ENCODE data around the gene DTHD1.

The DTHD1 gene

DNA sequence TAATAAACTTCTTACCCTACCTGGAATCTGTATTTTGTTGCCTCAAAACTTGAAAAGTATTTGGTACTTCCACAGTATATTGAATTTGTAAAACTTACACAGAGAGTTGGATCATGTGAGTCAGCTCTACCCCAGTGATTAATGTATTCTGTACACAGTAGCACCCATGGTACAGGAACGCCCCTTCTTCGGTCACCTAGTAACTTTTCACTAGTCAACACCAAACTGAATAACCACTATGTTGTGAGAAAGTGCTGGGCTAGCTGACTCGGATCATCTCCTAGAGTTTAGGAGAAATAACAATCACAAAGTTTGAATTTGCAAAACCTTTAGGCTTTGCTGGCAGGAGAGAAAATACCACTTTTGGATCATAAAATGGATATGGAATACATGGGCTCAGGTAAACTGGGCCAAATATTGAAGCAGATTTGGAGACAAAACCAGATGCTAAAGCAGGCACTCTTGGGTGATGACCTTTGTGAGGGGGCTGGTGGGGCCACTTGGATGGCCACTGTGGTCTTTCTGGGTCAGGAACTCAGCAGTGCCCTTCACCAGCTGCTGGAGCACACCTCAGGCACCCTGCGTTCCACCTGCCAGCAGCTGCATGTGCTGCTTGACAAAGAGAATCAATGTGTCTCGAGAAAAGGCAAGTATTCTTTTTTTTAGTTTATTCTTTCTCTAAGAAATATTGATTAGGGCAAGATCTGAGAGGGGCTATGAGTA lies at the start of gene DTHD1:
Gene DTHD1, plus strand, starts transcription at position 233 of the 723 bp plus-strand sequence. Its CDS starts 143 bp downstream, at position 376.
- no peak for TF ChIP-seq JUND (IDR thresholded peaks at IDR 0.05; ENCODE audit: low read depth)
- DNase-seq (ENCODE audit: low read depth in 1 of 2, low spot score in 1 of 2): no peak
- in situ Hi-C loops (cut with HindIII; ENCODE audit: low pct_unique_long_range_greater_than_20kb, low sequenced_read_pairs): no loop called here

DNA sequence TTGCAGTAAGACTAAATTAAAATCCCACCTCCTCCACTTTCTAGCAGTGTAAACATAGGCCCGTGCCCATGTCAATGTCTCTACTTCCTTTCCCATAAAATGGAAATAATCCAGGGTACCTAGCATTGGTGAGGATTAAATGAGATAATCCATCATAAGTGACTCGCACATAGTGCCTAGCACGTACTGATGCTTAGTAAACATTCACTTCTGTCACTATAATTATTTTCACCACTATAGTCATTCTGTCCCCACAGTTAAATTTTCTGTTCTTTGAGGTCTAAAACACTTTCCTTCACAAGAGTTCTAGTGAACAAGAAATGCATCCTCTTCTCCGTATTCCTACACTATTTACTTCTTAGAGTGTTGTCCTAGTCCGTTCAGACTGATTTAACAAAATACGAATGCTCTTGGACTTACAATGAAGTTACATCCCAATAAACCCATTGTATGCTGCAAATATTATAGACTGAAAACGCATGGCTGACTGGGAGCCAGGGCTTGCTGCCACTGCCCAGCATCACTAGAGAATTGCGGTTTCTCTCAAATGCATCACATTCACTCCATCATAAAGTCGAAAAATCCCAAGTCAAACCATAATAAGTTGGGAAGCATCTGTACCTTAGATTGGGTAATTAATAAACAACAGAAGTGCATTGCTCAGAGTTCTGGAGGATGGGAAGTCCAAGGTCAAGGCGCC lies 47.7 kb upstream of the DTHD1 start:
- TF ChIP-seq JUND (IDR thresholded peaks at IDR 0.05; ENCODE audit: low read depth): no peak
- in situ Hi-C loops (cut with HindIII; ENCODE audit: low pct_unique_long_range_greater_than_20kb, low sequenced_read_pairs): no loop called here
- DNase-seq (ENCODE audit: low read depth in 1 of 2, low spot score in 1 of 2): no peak

DNA sequence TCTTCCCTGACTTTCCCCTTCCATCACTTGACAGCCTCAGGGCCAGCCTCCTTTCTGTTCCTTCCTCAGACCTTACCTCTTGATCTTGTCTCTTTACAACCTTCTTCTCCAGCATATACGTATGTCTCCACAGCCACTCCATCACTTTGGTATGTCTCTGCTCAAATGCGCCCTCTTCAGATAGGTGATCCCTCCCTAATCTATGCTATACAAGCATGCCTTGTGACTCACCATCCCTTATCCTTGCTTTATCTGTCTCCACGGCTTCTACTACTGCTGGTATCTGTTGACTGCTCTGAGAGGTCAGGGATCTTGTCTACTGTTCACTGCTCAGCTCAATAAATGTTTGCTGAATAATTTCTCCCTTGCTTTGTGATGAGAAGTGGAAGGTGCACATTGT lies 46.1 kb upstream of the DTHD1 start:
- no peak for DNase-seq (ENCODE audit: low read depth in 1 of 2, low spot score in 1 of 2)
- in situ Hi-C loops (cut with HindIII; ENCODE audit: low pct_unique_long_range_greater_than_20kb, low sequenced_read_pairs): no loop called here
- TF ChIP-seq JUND (IDR thresholded peaks at IDR 0.05; ENCODE audit: low read depth): no peak

DNA sequence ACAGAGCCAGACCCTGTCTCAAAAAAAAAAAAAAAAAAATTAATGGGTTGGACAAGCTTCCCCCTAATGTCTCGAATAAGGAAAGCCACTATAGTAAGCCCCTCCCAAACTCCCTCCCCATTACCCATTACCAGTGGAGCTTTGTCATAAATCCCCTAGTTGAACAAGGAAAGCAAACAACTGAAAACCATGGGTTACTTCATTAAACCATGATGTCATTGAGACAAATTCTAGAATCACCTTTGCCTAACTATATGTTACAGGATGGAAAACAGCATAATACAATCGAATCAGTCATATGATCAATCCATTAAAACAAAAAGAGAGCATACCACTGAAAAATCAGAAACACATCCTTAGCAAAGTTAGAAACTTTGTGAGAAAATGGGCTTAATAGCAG lies 45.3 kb upstream of the DTHD1 start:
- DNase-seq (ENCODE audit: low read depth in 1 of 2, low spot score in 1 of 2): no peak
- in situ Hi-C loops (cut with HindIII; ENCODE audit: low pct_unique_long_range_greater_than_20kb, low sequenced_read_pairs): no loop called here
- TF ChIP-seq JUND (IDR thresholded peaks at IDR 0.05; ENCODE audit: low read depth): no peak

DNA sequence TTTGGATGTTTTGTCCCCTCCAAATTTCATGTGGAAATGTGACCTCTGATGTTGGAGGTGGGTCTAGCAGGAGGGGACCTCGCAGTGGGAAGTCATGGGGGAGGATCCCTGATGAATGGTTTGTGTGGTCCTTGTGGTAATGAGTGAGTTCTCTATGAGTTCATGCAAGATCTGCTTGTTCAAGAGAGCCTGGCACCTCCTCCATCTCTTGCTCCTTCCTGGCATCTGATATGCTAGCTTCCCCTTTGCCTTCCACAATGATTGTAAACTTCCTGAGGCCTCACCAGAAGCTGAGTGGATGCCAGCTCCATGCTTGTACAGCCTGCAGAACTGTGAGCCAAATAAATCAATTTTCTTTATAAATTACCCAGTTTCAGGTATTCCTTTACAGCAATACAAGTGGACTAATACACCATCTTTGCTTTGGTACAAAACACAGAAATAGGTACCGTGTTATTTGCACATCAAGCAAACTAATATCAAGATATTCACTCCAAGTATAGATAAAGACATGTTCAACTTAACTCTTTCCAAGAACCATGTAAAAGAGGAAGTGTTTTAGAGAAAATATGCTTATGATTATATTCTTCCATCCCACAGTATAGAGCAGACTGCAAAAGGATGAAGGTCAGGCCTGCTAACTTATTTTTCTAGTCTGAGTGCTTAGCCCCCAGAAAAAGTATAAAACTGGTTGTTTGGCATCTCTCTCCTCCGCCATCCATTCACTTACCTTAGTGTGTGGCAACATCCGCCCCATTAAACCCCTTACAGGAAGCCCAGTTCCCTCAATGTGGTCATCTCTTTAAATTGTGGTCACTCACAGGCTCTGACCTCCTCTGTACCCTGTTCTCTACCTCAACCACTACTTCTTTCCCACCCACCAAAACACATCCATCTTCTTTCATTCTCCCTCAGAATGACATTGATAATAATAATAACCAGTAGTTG lies 43.8 kb upstream of the DTHD1 start:
- DNase-seq (ENCODE audit: low read depth in 1 of 2, low spot score in 1 of 2): no peak
- in situ Hi-C loops (cut with HindIII; ENCODE audit: low pct_unique_long_range_greater_than_20kb, low sequenced_read_pairs): no loop called here
- no peak for TF ChIP-seq JUND (IDR thresholded peaks at IDR 0.05; ENCODE audit: low read depth)

DNA sequence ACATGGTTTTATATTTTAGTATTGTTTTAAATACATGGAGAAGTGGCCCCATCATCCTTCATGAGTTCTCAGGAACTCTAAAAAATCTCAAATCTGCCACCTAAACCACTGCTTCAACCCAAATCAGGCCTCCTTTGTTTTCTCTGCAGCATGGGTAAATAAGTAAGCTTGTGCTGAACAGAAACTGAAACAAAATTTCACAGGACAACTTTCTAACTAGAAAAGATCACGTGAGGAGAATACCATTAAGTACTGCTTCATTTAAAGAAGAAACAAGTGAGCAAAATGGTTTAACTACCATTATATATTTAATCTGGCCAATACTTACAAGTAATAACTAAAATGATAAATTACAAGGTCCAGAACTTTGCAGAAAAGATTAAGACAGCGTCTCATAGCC lies 39.6 kb upstream of the DTHD1 start:
- in situ Hi-C loops (cut with HindIII; ENCODE audit: low pct_unique_long_range_greater_than_20kb, low sequenced_read_pairs): no loop called here
- DNase-seq (ENCODE audit: low read depth in 1 of 2, low spot score in 1 of 2): peak in 1 of 2 experiments; percentile 26

DNA sequence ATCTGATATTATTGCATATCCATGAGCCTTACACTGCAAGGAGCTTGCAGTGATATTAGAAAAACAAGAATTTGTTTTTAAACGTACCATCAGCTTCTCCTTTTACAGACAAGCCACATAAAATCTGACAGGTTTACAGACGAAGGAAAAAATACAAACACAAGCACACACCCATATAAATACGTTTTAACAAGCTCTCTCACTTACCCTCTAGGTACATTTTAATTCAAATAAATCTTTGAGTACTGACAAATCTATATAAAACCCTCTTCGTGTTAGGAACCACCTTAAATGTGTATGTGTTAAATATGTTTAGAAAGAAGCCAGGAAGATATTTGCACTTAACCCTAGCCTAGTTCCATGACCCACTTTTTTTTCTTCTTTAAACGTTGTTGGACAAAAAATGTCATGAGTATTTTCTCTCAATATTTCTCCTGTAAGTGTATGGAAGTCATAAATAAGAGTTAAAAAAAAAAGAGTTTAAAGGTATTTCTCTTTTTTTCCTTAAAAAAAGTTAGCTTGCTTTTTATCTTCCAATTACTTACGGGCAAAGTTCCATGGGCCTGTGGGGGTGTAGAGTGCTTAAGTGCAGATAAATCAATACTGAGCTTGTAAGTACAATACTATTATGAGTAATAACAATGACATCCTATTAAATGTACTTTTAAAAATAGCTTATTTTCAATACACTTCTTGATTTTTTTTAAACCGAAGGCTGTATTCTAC lies 38.6 kb upstream of the DTHD1 start:
- TF ChIP-seq JUND (IDR thresholded peaks at IDR 0.05; ENCODE audit: low read depth): no peak
- no peak for DNase-seq (ENCODE audit: low read depth in 1 of 2, low spot score in 1 of 2)
- in situ Hi-C loops (cut with HindIII; ENCODE audit: low pct_unique_long_range_greater_than_20kb, low sequenced_read_pairs): no loop called here

More for the DNA sequence above, 39.6 kb upstream of the DTHD1 start:
- no peak for TF ChIP-seq JUND (IDR thresholded peaks at IDR 0.05; ENCODE audit: low read depth)

DNA sequence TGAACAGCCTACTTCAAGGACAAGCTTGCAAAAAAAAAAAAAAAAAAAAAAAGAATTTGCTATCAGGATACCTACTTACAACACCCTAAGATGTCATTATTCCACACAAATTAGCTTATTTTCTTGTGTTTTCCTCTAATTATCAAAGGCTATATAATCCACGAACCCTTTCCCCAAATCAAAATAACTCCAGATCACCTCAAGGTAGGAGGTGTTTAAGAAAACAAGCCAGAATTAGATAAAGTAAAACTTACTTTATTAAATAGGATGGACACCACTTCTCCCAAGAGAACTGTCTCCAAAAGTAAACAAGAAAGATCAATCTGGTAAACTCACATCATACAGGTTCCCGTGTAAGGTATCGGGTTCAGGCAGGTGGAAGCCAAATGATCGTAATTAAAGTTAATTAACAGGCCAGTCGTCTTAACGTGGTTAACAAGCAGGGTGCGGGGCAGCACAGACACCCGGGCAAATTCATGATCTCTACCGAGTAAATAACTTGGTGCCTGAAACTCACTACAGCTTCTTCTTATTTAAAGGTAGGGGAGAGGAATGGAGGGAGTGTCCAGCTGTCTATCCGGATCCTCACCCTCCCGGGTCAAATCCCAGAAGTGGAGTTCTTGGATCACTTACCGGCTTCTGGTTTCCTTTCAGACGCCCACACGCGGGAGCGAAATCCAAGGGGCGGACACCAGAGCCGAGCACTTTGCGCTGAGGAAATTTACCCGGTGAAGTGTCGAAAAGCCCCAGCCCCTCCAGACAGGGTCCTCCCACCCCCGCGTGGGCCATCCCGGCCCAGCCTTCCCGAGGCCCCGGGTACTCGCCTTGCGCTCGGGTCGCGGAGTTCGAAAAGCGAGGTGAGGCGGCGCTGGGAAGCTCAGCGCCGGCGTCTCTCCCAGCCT lies 37.8 kb upstream of the DTHD1 start:
- no peak for TF ChIP-seq JUND (IDR thresholded peaks at IDR 0.05; ENCODE audit: low read depth)
- in situ Hi-C loops (cut with HindIII; ENCODE audit: low pct_unique_long_range_greater_than_20kb, low sequenced_read_pairs): no loop called here
- DNase-seq (ENCODE audit: low read depth in 1 of 2, low spot score in 1 of 2): peak; percentile 30 to 63

DNA sequence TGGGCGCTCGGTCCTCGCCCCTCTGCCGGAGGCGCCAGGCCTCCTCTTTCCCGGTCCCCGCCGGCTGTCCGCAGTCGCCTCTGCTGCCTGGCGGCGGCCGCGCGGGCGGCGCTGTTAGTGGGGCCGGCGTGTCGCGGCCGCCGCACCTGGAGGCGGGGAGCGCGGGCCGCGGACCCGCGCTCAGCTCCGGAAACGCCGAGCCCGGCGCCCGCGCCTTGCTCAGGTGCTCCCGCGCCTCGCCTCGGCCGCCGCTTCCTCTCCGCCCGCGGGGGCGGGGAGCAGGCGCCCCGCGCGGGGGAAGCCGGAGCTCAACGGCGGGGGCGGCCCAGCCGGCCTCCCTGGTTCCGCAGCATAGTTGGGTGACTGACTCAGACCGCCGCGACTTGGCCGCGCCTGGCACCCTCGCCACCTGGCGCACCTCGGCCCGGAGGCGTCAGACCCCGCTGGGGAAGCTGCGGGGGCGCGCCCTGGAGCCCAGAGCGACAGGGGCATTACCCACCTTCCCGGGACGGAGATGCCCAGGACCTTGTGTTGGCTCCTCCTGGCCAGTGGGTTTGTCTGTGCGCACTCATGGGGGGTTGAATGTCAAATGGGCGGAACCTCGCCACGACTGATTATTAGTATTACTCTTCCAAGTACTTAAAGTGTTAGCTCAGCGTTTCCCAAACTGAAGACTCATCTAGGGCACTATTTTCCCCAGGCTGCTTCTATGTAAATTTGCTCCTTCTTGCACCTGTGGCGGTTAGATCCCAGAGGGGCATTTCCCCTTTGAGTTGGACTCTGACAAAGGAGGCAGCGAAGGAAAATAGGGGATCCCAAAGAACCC lies 36.9 kb upstream of the DTHD1 start, which contains the start of gene ARAP2:
Gene ARAP2, minus strand, starts transcription at position 258 of the 826 bp plus-strand sequence. CDS start 15,028 bp downstream, outside the sequence.
- in situ Hi-C loops (cut with HindIII; ENCODE audit: low pct_unique_long_range_greater_than_20kb, low sequenced_read_pairs): no loop called here
- DNase-seq (ENCODE audit: low read depth in 1 of 2, low spot score in 1 of 2): peak; percentile 66 to 83

DNA sequence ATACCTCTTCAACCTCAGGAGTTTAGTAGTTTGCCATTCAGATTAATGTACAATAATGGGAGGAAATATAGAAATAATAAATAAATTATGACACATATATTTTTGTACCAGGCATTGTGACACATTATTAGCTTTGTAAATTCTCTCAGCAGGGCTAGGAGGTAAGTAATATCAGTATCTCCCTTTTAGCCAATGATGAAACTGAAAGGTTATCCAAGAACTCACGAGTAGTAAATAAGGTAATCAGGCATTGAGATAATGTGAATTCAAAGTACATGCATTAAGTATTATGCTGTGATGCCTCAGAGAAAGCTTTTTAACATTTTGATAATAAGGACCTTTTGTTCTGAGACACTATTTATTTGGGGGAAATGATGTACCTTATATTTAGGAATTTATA lies 31.8 kb upstream of the DTHD1 start:
- in situ Hi-C loops (cut with HindIII; ENCODE audit: low pct_unique_long_range_greater_than_20kb, low sequenced_read_pairs): no loop called here

More for the DNA sequence above, 36.9 kb upstream of the DTHD1 start, which contains the start of gene ARAP2:
- TF ChIP-seq JUND (IDR thresholded peaks at IDR 0.05; ENCODE audit: low read depth): peak; percentile 20; the same call in 1 of the 2 replicates

More for the DNA sequence above, 31.8 kb upstream of the DTHD1 start:
- no peak for TF ChIP-seq JUND (IDR thresholded peaks at IDR 0.05; ENCODE audit: low read depth)
- DNase-seq (ENCODE audit: low read depth in 1 of 2, low spot score in 1 of 2): no peak

Data from T47D (cell line).